GM19372 (cell line): ENCODE measurements around the gene RAD51B.
"Not testable (repeated sequence)": the region's sequence is repeated elsewhere in the genome, so short reads cannot be mapped to it uniquely, and the experiment has no call there.

Experiments
- ATAC-seq: cut with Tn5 transposase; IDR thresholded peaks from one replicate; pipeline ENCODE4 v1.9.1; 2021; ENCODE audit warnings: mild to moderate bottlenecking, low read depth, moderate library complexity; ENCODE audit not compliant: unreplicated experiment

Gene RAD51B

DNA sequence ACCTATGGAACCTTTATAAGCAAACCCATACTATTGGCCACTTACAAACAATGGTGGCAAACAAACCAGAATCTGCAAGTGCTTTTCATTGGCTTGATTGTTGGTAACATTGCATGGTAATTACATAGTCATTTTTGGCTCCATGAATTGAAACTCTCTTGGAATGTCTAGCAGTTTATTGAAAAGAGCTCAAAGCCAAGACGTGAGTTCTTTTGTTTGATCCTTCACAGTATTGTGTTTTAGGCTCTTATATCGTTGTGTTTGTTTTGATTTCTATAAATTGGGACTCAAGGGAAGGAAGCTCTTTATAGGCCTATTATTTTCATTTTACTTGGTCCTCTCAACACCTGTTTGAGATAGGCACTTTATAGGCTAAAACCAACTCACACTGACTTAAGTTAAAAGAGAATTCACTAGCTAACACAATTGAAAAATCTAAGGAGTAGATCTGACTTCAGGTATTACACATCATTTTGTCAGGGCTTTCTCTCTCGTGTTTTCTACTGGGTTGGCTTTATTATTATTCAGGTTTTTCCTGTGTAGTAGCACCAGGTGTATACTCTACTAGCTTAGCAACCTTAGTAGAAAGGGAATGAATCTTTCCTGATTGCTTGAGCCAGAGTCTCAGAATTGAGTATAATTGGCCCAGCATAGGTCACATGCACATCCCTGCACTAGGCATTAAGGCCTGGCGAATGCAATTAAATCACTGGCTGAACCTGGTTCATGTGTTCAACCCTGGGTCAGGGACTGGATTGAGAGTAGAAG, 341.4 kb downstream of the RAD51B start:
- no peak for ATAC-seq

DNA sequence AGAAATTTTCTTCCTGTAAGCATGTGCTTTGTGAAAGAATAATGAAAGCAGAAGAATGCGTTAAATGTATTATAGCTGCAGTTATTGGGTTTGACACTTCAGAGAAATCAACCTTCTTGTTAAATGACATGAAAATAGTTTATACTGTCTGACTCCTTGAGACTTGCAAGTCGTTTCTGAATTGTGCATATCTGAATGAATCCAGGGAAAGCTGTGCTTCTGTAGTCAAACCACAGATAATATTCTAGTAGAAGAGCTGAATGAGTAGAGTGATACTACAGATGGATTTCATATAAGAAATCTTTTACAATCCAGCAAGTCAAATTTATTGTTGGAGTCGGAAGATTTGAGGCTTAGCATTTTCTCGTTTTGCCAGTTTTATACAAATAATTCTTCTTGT, 343.3 kb downstream of the RAD51B start:
- no peak for ATAC-seq

DNA sequence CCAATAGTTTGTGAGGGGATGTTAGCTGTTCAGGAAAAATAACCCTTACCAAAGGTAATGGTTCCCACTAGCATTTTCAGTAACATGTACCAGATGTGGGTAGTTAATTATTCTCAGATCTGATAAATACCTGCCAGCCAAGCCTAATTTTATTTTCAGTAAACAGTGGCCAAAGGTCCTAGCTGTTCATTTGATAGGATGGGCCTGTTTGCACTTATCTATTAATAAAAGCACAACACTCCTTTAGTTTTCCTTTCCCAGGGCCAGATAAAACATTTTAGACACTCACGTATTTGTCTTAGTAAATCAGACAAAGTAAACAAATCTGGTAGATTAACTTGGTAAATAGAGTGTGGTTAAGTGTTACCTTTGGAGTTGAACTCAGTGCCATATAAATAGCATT, 345.1 kb downstream of the RAD51B start:
- ATAC-seq: no peak

DNA sequence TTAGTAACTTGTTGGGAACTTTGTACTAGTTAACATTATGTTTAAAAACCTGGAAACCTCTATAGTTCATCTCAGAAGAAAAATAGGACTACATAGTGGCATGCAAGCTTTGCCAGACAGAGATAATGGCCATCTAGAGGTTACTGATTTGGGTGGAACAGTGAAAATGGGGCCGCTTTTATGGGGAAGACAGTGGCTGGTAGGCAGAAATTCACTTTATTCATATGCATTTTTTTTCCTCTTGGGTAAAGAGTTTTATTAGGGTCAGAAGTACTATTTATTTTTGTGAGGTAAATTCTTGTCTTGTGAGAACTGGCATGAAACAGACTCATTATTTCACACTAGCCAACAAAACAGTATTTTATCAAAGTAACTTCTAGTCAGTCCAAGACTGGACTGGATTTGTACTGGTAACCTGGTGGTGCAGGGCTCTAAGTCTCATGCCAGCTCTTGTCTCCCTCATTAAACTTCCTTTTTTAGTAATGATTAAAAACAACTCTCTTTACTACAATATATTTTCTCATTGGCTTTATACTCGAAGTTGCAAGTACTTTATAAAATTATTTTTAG, 345.8 kb downstream of the RAD51B start:
- no peak for ATAC-seq

DNA sequence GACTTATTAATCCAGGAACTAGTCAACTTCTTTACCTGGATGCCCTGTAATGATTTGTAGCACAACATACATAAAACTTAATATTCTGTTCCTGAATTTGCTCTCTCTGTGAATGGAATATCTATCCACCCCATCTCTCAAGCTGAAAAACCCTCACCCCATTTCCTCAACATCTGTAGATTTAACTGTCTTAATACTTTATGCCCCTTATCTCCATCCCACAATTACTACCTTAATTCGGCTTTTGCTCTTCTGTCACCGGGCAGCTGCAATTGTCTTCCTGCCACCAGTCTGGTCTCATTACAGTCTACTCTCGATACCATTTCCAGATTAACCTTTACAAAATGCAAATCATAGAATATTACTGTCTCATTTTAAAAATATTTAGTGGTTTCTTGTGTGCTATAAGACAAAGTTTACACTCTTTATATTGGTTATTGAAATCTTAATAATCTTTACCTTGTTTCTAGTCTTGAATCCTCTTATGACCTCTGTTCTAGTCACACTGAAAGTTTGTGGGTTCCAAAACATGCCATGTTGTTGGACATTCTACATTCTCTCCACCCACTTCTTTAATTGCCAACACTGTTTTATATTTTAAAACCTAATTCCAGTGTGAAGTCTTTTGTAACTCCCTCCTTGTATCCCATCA, 347.3 kb downstream of the RAD51B start:
- no peak for ATAC-seq

DNA sequence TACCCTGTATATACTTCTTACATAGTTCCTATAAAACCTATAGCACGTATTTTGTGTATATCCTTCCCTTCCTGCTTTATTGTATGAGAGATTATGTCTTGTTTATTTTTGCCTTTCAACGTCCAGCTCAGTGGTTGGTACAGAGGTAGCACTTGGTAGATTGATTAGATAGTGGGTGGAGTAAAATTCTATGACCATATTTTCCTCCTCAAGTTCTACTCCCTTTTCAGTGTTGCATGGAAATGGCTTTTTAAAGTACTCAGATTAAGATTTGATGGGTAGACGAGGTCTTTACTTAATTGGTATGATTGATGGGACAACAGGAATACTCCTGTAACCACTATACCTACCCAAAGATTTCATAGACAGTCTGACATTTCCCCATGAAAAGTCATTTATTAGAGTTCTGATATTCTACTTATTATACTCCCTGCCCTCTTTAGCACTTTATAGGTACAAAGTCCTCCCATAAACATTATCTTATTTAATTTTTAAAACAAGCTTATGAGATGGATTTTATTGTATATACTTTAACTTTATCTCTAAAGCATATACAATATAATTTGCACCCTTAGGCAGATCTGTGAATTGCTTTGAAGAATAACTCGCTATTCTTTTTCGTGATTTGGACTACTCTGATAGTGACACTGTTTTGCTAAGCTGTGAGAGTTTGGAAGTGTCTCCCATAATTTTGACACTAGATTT, 348.0 kb downstream of the RAD51B start:
- no peak for ATAC-seq

DNA sequence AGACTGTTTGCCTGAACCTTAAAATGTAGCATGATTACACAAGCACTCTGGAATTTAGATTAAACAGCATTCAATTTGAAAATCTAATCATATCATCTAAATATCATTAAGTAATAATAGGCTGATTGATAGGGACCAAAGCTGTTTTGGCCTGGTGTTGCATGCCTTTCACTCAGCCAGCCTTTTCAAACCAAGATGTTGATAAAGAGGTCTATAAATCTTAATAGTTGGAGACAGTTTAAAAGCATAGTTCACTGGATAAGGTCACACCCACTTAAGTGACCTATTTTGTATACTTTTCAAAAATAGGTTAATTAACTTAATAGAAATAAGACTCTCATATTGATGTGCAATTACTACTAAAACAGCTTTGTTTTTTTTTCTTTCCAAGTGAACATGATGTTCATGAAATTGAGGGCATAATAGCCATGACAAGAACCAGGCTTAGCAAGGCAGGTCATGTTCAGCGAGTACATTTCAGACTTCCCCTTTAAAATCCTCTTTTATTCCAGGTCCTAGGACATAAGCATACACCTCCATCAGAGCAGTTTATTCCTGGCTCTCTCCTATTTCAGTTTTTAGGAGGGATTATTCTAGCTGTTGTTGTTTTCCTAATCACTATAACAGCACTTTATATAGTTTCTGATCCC, 349.0 kb downstream of the RAD51B start:
- ATAC-seq: no peak

DNA sequence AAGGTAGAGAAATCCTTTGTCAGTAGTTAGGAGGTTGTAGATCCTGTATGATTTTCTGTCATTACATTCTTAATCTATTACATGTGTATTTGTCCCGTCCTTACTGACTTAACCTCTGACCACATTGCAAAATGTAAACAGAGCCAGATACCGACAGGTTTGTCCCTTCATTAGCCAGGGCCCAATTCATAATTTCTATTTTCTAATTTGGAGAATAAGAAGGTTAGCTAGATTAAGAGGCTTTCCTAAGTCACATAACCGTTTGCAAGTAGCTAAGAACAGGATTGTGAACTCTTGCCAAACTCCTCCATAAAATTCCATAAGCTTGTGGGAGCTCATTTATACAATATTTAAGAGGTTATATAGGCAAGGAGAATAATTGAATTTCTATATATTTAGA, 352.6 kb downstream of the RAD51B start:
- ATAC-seq: no peak

DNA sequence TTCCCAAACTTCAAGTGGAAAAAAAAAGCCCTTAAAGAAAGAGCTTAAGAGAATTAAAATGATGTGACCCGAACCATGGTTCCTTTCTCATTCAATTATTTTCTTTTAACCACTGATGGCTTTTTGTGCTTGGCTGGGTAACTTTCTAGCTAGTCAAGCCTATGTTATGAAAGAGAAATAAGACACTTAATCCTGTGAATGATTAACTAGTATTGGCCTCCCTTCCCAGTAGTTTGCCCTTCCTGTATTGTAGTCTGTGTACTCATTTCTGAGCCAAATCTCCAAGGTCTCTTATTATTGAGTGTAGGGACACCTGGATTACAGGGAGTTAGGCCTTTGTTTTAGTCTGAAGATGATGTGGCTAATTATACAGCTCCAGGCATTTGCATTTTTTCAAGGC, 353.0 kb downstream of the RAD51B start:
- ATAC-seq: no peak

DNA sequence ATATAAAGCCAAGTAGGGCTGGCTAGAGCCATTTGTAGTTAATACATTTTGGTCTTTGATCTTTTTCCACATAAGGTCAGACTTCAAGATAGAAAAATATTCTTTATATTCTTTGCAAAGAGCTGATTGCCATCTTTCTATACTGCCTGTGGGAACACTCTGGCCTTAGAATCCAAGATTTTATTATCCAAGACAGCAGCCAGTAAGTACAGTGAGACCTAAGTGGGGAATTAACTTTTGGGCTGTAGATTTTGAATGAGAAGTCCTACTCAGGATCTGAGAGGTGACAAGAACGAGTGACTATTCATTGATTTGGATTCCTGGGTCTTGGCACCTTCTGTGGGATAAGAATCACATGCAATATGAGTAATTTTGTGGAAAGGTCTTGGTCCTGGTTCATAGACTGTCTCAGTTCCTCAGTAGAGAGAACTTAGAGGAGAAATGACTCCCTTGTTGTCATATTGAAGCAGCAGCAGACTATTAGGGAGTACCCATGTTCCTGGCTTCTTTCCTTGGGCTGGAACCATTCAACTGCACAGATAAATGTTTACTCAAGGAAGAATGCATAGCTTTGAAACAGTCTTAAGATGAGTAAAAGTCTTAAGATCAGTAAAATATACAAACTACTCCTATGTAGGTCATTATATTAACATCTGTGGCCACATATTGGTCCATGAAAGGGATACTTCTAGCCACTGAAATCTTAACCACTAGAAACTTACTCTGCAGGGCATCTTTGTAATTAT, 353.8 kb downstream of the RAD51B start:
- no peak for ATAC-seq

DNA sequence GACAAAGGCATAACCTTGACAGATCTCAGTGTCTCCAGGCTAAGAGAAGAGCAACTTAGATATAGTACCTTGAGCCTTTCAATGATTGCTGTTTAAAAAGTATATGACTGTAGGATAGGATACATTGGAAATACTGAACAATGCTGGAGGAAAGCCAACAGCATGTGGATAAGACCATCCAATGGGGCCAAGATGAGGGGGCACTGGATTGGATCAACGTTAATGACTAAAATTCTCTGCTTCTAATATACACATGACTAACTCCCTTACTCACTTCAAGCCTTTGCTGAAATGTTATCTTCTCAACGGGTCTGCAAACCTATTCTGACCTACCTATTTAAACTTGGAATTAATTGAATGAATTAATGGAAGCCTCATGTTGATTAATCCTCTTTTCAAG, 354.9 kb downstream of the RAD51B start:
- ATAC-seq: no peak

DNA sequence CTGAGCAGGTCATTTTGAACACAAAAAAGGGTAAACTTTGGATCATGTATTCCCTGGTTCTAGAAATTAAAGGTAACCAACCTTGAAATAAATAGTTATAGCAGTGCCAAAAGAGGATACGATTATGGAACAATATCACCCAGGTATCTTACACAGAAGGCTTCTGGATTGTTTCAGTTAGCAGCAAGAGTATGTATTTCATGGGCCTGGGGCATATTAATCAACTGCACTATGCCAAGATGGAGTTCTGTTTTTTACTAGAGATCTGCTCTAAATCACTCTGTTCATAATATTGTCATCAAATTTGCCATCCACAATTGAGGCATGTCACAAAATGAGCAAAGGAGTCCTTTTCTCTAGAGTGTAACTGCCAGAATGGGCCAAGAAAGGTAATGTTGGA, 357.1 kb downstream of the RAD51B start:
- no peak for ATAC-seq

DNA sequence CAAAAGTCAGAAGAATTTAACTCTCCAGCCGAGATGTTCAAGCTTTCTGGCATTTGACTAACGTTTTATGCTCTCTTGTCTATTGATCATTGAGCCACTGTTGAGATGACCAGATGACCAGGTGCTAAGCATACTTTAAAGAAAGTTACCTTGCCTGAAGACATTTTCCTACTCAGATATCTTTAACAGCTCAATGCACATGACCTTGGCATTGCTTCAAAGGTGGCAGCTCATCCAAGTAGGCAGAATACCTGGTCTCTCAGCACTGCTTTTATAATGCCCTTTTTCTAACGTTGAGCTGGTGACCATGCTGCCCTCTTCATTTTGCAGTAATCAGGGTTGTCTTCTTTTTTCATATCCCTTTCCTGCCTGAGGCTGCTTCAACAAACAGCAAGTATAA, 358.1 kb downstream of the RAD51B start:
- ATAC-seq: no peak

DNA sequence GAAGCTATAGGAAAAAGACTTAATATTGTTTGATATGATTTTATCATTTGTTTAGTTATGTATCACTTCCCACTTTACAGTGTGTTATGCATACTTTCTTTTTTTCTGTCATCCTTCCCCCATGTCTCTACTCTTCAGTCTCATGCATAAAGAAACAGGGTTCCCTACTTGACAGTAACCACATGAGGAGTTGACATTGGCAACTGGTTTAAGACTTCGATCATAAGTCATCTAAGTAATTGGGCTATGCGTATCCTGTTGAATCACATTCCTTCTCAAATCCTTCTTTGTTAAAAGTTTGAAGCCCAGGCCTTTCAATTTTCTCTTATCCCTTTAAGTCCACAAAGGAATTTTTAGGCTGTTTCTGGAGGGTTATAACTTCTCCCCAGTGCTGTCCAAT, 358.7 kb downstream of the RAD51B start:
- no peak for ATAC-seq

DNA sequence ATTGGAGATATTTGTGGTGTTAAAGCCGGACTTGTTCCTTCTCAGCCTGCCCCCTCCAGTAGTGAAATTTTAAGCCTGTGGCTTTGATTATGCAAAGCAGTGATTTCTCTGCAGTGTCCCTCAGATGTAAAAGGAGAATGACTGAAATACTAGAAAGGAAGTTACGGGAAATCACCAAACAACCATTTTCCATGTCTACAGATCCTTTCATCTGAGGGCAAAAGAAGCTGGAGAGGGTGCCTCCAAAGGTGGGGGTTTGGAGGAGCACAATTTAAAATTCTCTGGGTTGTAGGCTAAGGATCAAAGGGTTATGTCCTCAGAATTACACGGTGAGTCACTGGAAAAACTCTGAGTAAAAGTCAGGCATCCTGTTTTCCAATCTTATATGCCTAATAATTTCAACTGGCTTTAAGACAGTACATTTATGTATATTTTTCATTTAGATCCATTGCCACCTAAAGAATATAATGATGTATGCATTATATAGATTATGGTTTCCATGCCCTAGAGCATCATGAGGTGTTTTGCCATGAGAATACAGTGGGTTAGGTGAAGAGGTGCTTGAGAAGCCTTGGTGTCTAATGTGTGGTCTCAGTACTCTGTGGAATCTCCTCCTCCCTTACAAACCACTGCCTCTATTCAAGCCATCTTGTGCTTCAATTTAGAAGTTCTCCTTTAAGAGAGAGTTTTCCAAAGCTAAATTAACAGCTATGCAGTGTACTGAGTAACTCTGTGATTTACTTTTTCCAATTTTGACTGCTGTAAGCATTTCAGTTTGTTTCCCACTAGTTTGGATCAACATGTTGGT, 362.1 kb downstream of the RAD51B start:
- ATAC-seq: no peak

DNA sequence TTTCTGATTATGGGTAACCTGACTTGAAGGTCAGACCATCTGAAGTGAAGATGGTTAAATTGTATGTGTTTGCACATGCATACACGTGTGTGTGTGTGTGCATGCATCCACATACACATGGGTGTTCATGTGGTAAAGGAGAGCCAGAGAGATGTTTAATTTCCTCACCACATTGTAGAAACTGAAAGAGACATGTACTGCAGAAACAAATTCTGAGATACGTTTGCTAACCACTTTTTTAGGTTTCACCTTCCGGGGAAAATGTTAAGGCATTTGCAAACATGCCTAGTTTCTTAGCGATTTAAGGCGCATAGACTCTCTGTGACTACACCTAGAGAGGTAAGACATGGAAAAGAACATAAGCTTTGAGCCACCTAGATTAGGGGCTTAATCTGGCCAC, 362.9 kb downstream of the RAD51B start:
- peak; percentile 70 for ATAC-seq

DNA sequence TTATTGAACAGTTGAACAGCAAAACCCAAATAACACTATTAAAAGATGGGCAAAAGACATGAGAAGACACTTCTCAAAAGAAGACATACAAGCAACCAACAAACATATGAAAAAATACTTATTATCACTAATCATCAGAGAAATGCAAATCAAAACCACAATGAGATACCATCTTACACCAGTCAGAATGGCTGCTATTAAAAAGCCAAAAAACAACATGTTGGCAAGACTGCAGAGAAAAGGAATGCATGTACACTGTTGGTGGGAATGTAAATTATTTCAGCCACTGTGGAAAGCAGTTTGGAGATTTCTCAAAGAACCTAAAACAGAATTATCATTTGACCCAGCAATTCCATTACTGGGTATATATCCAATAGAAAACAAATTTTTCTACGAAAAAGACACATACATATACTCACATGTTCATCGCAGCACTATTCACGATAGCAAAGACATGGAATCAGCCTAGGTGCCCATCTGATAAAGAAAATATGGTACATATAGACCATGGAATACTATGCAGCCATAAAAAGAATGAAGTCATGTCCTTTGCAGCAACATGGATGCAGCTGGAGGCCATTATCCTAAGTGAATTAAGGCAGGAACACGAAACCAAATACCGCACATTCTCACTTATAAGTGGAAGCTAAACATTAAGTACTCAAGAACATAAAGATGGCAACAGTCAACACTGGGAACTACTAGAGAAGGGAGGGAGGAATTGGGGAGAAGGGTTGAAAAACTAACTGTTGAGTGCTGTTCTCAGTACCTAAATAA, 367.1 kb downstream of the RAD51B start:
- not testable (repeated sequence) for ATAC-seq

DNA sequence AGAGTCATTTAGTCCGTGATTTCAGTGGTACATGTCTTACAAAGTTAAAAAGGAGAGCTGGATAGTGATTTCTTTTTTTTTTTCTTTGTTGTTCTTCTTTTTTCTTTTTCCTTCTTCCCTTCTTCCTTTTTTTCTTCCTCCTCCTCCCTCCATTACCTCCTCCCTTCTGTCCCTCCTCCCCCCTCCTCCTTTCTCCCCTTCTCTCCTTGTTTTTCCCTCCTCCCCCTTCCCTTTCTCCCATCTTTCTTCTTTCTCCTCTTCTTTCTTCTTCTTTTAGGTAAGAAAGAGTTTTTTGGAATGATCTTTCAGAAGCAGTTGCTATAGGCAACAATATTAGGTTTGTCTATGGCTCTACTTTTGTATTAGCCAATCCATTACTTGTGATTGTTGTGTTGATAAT, 368.6 kb downstream of the RAD51B start:
- ATAC-seq: no peak

DNA sequence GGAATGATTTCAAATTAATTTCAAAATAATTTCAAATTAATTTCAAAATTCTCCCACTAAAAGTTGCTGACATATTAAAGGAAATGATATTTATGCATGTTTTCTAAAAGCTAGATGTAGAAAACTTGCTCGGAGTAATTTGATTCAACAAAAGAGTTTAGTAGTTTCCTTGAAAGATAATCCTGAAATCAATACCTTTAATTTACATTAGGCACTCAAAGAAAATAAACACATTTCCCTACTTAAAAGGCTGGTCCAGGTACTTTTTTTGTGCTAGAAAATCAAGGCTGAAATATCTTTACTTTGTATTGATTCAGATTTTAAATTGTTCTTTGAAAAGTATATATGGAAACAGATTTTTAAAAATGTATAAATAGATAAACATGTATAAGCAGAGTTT, 370.5 kb downstream of the RAD51B start:
- no peak for ATAC-seq
